ENCODE data around the gene MDH1B.
"Not testable (repeated sequence)": the region's sequence is repeated elsewhere in the genome, so short reads cannot be mapped to it uniquely, and the experiment has no call there.

Gene MDH1B

GRCh38 chr2:206766057-206766930 lies 1.2 kb upstream of the MDH1B start:
- DNase-seq: no peak

- no peak for DNase-seq
Measured at GRCh38 chr2:206764673-206765241, 371 bp downstream of the MDH1B start.

- DNase-seq: no peak
Measured at GRCh38 chr2:206756816-206757215, 8.3 kb downstream of the MDH1B start.

DNA sequence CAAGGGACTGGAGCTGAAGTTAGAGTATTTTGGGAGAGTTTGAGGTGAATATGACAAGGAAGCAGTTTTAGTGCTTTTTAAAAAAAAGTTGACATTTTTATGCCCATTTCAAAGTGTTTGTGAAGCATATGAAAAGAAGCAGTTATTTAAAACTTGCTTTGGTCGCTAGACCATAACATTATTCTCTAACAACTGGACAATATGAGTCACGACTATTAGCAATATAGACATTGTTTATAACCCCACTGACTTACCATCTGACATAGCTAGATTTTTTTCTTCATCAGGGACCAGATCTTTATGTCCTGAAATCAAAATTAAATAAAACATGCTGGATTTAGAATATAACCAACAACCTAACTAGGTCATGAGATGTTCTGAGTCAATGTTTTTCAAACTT lies 24.3 kb downstream of the MDH1B start:
- DNase-seq: no peak

DNA sequence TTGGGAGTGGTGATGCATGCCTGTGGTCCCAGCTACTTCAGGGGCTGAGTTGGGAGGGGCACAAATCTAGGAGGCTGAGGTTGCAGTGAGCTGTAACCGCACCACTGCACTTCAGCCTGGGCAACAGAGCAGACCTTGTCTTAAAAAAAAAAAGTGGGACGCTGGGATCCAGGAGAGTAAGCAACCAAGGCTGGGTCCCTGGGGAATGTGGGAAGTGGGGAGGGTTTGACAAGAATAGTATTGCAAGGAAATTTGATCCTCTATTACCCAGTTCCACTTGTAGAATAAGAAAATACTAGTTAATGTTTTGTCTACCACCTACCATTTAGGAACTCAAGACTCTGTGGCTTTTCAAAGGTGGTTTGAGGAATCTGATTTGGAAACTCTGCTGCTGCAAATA lies 25.9 kb downstream of the MDH1B start:
- DNase-seq: no peak

GRCh38 chr2:206736935-206737334 lies 28.2 kb downstream of the MDH1B start:
- DNase-seq: no peak

- DNase-seq: no peak
Measured at GRCh38 chr2:206733341-206733740, 31.8 kb downstream of the MDH1B start.

GRCh38 chr2:206728277-206729199 lies 36.6 kb downstream of the MDH1B start:
- no peak for DNase-seq

- no peak for DNase-seq
Measured at GRCh38 chr2:206727287-206727686, 37.8 kb downstream of the MDH1B start.

- no peak for DNase-seq
Measured at GRCh38 chr2:206723288-206723687, 41.8 kb downstream of the MDH1B start.

DNA sequence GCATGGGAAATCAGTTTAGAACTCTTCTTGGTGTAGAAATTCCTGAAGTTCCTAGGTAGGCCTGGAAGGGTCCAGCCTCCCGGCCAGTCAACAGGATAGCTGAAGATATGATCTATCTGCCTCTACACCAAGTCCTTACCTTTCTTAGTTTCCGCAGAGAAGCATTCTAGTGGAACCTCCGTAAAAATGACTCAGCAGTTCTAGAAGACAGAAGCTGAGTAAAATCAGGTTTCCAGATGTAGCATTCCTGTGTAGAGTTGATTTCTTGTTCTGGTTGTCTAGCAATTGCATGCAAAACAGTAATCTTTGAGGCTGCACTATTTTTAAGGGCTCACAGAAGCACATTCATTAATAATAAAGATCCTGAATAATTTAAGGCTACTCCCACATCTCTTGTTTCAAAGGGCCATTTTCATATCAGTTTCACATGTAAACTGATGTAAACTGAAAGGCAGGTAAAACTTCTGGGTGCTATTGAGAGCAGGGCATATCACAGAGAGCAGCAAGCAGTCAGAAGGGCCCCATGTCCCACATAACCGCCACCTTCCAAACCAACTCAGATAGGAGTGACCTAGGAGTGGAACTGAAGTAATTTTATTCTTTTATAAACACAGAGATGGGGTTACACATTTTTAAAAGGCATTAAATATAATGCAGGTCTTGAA lies 43.7 kb downstream of the MDH1B start:
- DNase-seq: no peak

DNA sequence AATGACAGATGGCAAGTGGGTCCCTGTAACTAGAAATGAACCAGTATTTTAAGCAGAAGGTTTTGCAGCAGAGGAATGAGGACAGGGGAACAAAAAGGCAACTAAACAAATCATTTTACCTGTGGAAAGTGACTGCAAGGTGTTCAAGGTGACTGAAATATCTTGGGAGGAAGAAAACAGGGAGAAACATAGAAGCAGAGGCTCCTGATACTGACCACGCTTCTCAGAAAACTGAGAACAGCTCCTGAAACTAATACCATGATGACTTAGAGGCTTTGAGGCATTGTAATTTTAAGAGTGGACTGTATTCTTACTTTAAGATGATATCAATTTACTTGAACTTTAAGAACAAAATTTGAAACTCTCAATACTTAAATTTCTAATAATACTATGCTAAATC lies 46.8 kb downstream of the MDH1B start, which contains the start of gene DYTN:
Gene DYTN (minus strand): TSS at position 101 of the 400 bp plus-strand sequence. CDS start 117 bp downstream, outside the sequence.
- no peak for DNase-seq

- DNase-seq: no peak
Measured at GRCh38 chr2:206716623-206717022, 48.5 kb downstream of the MDH1B start.

DNA sequence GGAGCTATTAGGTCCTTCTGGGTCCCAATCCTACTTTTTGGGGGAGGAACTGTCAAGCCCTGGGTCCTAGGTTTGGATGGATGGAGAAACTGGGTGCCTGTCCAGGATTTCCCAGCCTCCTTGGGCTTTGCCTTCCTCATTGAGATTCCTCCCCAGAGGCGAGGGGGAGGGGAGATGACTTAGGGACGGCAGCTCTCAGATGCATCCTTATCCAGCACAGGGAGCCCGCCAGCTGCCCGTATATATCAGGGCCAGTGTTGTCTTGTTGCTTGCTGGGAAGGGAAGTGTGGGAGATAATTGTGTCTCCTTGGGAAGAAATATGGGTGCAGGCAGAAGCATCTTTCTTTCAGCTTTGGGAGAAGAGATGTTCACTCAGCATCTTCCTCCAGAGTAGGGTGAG lies 49.9 kb downstream of the MDH1B start:
- DNase-seq: not testable (repeated sequence)

GRCh38 chr2:206713746-206714145 lies 51.4 kb downstream of the MDH1B start:
- no peak for DNase-seq

GRCh38 chr2:206708286-206708685 lies 56.8 kb downstream of the MDH1B start:
- peak in 1 of 3 experiments; percentile 43 for DNase-seq

DNA sequence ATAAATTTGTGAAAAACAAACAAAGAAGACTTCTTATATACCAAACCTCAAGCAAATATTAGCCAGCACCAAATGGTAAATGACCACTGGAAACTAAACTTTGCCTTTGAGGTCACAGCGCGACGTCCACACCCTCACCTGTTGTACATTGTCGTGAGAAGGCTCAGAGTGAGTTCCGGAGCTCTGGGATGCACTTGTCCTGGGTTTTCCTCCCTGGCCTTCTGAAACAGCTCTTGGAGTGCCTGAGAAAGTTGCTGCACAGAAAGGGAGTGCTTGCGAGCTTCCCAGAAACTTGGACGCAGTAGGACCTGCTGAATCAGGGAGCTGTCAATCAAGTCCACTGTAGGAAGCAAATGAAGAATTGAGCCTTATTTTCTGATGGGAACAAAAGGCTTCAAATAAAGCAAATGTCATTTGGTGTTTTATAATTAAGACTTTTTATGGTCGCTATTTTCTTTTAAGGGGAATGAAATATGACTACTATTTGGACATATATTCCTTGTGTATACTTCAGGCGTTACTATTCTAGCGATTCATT lies 57.9 kb downstream of the MDH1B start:
- DNase-seq: no peak

DNA sequence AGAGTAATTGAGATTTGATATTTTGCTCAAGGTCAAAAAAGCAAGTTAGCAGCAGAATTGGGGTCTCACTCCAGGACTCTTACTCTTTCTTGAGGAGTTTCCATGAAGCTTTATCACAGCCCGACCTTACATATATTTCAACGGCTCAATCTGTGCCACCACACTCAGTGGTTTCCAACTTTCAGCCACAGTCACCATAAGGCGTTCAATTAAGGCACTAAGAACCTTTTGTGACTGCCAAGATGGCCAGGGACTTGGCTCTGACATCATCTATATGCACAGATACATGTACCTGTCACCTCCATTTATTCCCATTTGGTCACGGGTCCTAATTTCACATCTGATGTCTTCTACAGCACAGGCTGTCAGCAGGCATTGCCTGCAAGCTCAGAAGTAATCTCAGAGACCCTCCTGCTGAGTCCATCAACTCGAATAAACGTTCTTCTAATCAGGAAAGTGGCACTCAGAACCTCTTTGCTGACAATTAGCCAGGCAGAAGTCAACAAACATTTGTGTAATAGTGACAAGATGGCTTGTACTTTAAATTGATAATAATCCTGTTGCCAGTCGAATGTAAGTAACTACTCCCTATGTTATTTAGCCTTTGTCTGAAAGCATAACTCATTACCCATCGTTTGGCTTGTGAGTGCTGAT lies 63.0 kb downstream of the MDH1B start:
- peak; percentile 21 to 95 (median 74) for DNase-seq

- DNase-seq: no peak
Measured at GRCh38 chr2:206700156-206700555, 65.0 kb downstream of the MDH1B start.

DNA sequence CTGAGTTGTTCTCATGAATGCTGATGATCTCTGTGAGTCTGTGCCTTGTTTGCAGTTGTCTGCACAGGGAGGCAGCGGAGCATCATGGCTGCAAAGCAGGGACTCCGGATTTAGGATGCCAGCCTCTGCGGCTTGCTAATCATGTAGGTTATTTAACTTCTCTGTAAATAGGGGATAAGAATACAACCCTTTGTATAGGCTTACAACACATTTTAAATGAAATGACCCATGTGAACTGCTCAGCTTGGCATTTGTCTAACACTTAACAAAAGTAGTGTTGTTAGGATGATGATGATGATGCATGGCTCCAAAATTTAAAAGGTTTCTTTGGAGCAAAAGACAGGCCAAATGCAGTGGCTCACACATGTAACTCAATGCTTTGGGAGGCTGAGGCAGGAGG lies 66.3 kb downstream of the MDH1B start:
- no peak for DNase-seq

- DNase-seq: no peak
Measured at GRCh38 chr2:206696910-206697309, 68.2 kb downstream of the MDH1B start.

All from NCI-H1417 (cell line).